ENCODE measurements around the gene SATL1. TPM values are rescaled to one million over a fixed set of nuclear protein-coding genes. Genes with fewer than 3 reads are reported as not detected.
"Not testable (repeated sequence)": the region's sequence is repeated elsewhere in the genome, so short reads cannot be mapped to it uniquely, and the experiment has no call there.

The SATL1 gene
- total RNA-seq (2014; rRNA removed; shearing (Covaris generic)) (not detected in 2 replicates), polyA plus RNA-seq (2016; fragmentation: Nextera tagmentation; extraction: Ambion mirVana) (not detected in 2 replicates)

DNA sequence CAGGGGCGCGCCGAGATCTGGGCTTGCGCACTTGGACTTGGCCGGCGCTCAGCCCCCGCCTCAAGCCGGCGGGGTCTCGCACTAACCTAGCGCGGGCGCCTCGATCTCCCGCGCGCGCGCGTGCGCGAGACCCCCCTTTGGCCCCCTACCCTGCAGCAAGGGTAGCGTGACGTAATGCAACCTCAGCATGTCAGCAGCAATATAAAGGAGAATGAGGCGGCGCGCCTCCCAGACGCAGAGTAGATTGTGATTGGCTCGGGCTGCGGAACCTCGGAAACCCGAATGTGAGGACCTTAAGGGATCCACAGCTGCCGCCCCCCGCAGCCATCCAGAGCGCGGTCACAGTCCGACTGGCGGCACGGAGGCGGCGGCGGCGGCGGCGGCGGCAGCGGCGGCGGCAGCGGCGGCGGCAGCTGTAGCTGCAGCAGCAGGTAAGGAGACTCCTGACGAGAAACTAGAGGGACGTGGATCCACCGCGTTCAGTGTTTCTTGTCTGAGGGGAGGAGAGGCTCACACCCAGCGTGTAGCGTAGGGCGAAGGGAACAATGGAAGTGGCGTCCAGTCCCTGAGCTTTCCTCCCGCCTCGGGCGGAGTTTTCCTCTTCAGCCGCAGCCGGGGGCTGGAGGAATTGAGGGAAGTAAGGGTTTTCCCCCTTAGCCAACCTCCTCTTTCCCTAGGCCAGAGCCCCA, at the start of gene SATL1, which contains the start of gene ZNF711:
Gene SATL1, minus strand, starts transcription at position 19 of the 689 bp plus-strand sequence. CDS start 134,811 bp downstream, outside the sequence.
Gene ZNF711, plus strand, starts transcription at position 231 of the 689 bp plus-strand sequence. CDS start 3,582 bp downstream, outside the sequence.
- Histone ChIP-seq H3K27ac (no peak within 1 kb of the TSS), H3K9ac (peak within 1 kb of the TSS; percentile 36), H3F3A (ENCODE audit: insufficient read depth) (no peaks in the 10 kb centered on the region)

DNA sequence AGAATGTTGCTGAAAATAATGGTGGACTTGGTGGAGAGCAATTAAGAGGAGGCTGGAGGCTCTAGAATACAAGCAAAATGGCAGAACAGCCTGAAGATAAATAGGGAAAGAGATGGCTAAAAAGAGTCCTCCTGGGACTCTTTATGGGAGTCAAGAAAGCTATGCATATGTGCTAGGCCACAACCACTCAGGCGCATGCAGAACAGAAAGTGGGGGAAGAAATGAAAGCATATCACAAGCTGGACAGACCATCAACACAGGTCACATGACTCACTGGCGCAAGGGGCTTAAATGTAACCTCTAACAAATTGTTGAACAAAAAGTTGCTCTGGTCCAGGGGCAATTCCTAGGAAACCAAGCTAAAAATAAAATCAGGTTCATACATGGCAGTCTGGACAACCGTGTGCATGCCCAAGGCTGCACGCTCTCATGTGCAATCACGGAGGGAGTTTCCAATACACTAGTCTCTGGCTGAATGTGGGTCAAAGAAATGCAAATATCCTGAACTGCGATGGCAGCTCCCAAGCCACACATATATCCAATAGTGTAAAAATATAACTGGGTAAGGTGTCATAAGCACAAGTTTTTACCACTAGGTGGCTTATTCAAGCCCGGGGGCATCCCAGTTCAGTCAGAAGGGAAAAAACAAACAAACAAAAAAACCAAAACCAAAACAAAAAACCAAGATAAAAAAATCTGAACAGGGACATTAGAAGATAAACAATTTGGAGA, 45.6 kb upstream of the SATL1 start:
- Histone ChIP-seq H4K20me1 (ENCODE audit: insufficient read depth) (no peaks in the 10 kb centered on the region), H3K27me3 (replicated peaks; ENCODE audit: insufficient read depth) (no peaks in the 10 kb centered on the region), H3K4me2 (ENCODE audit: unreplicated experiment) (no peak overlapping the region), H3K9me2 (ENCODE audit: insufficient read depth) (no peaks in the 10 kb centered on the region), H3K79me2 (ENCODE audit: insufficient read depth) (no peaks in the 10 kb centered on the region), H3K4me3 (no peak overlapping the region), H2AFZ (no peak overlapping the region), H3K4me1 (ENCODE audit: insufficient read depth) (no peaks in the 10 kb centered on the region), H3F3A (ENCODE audit: insufficient read depth) (no peaks in the 10 kb centered on the region), H3K9ac (no peak overlapping the region), H3K9me3 (ENCODE audit: low read depth) (no peaks in the 10 kb centered on the region), H3K36me3 (ENCODE audit: low read depth) (no peaks in the 10 kb centered on the region), H3K27ac (no peak overlapping the region)
- WGBS, 2 experiments (ENCODE audit: low coverage in 1 of 2, low lambda C conversion rate in 2 of 2, missing lambda C conversion rate in 2 of 2): 40 to 45% methylated on average over 7 of the region's 7 CpGs
- in situ Hi-C loops (cut with MboI): no loop called here
- no peak for DNase-seq
- no peak for TF ChIP-seq EZH2 (IDR thresholded peaks at IDR 0.05; ENCODE audit: insufficient read depth, poor library complexity, severe bottlenecking)
- no peak for TF ChIP-seq EZH2phosphoT487 (IDR thresholded peaks at IDR 0.05; ENCODE audit: insufficient read depth, low read depth)

More for the DNA sequence above, at the start of gene SATL1, which contains the start of gene ZNF711:
- Histone ChIP-seq H3K79me2 (ENCODE audit: insufficient read depth) (no peaks in the 10 kb centered on the region), H3K9me2 (ENCODE audit: insufficient read depth) (no peaks in the 10 kb centered on the region), H3K27me3 (replicated peaks; ENCODE audit: insufficient read depth) (no peaks in the 10 kb centered on the region), H3K4me3 (peak within 1 kb of the TSS; percentile 67), H3K4me2 (ENCODE audit: unreplicated experiment) (peak within 1 kb of the TSS; percentile 71), H2AFZ (peak within 1 kb of the TSS; percentile 81), H3K4me1 (ENCODE audit: insufficient read depth) (no peaks in the 10 kb centered on the region), H4K20me1 (ENCODE audit: insufficient read depth) (no peaks in the 10 kb centered on the region), H3K9me3 (ENCODE audit: low read depth) (no peaks in the 10 kb centered on the region), H3K36me3 (ENCODE audit: low read depth) (no peaks in the 10 kb centered on the region)
- in situ Hi-C loops (cut with MboI): no loop called here
- WGBS, 2 experiments (ENCODE audit: low coverage in 1 of 2, low lambda C conversion rate in 2 of 2, missing lambda C conversion rate in 2 of 2): 2 to 3% methylated on average over 24 to 57 of the region's 65 CpGs
- TF ChIP-seq EZH2 (IDR thresholded peaks at IDR 0.05; ENCODE audit: insufficient read depth, poor library complexity, severe bottlenecking) (no peak), EZH2phosphoT487 (IDR thresholded peaks at IDR 0.05; ENCODE audit: insufficient read depth, low read depth) (no peak)
- DNase-seq: peak; percentile 29

GRCh38 chrX:85285286-85285685, 41.7 kb upstream of the SATL1 start:
- 57 to 64% methylated on average over 4 to 6 of the region's 6 CpGs for WGBS, 2 experiments (ENCODE audit: low coverage in 1 of 2, low lambda C conversion rate in 2 of 2, missing lambda C conversion rate in 2 of 2)
- H2AFZ ChIP-seq; H3K4me2 ChIP-seq (ENCODE audit: unreplicated experiment); H3K9me3 ChIP-seq (ENCODE audit: low read depth); H3F3A ChIP-seq (ENCODE audit: insufficient read depth); H3K27ac ChIP-seq; in situ Hi-C loops (cut with MboI); H4K20me1 ChIP-seq (ENCODE audit: insufficient read depth); H3K27me3 ChIP-seq (replicated peaks; ENCODE audit: insufficient read depth); H3K4me1 ChIP-seq (ENCODE audit: insufficient read depth); H3K9ac ChIP-seq; H3K36me3 ChIP-seq (ENCODE audit: low read depth); H3K9me2 ChIP-seq (ENCODE audit: insufficient read depth); DNase-seq; H3K4me3 ChIP-seq; H3K79me2 ChIP-seq (ENCODE audit: insufficient read depth): not testable (repeated sequence)

- no peaks in the 10 kb centered on the region for H3K4me1 ChIP-seq (ENCODE audit: insufficient read depth)
- no peaks in the 10 kb centered on the region for H3K36me3 ChIP-seq (ENCODE audit: low read depth)
- peak overlapping the region; percentile 81 for H2AFZ ChIP-seq
- TF ChIP-seq EZH2 (IDR thresholded peaks at IDR 0.05; ENCODE audit: insufficient read depth, poor library complexity, severe bottlenecking) (no peak), EZH2phosphoT487 (IDR thresholded peaks at IDR 0.05; ENCODE audit: insufficient read depth, low read depth) (no peak)
- WGBS, 2 experiments (ENCODE audit: low coverage in 1 of 2, low lambda C conversion rate in 2 of 2, missing lambda C conversion rate in 2 of 2): 3% methylated on average over 22 to 34 of the region's 42 CpGs
- H3K9me3 ChIP-seq (ENCODE audit: low read depth): no peaks in the 10 kb centered on the region
- no peak overlapping the region for H3K27ac ChIP-seq
- in situ Hi-C loops (cut with MboI): no loop called here
- no peaks in the 10 kb centered on the region for H3K27me3 ChIP-seq (replicated peaks; ENCODE audit: insufficient read depth)
- H3F3A ChIP-seq (ENCODE audit: insufficient read depth): no peaks in the 10 kb centered on the region
- H3K4me3 ChIP-seq: peak overlapping the region; percentile 67
- H3K9ac ChIP-seq: peak overlapping the region; percentile 36
- no peaks in the 10 kb centered on the region for H3K9me2 ChIP-seq (ENCODE audit: insufficient read depth)
- H3K79me2 ChIP-seq (ENCODE audit: insufficient read depth): no peaks in the 10 kb centered on the region
- peak overlapping the region; percentile 71 for H3K4me2 ChIP-seq (ENCODE audit: unreplicated experiment)
- peak; percentile 13 for DNase-seq
- H4K20me1 ChIP-seq (ENCODE audit: insufficient read depth): no peaks in the 10 kb centered on the region
These were observed 1.1 kb upstream of the SATL1 start for GRCh38 chrX:85244450-85245211.
